Measurements from ENCODE around the gene MAD1L1.

Gene MAD1L1

DNA sequence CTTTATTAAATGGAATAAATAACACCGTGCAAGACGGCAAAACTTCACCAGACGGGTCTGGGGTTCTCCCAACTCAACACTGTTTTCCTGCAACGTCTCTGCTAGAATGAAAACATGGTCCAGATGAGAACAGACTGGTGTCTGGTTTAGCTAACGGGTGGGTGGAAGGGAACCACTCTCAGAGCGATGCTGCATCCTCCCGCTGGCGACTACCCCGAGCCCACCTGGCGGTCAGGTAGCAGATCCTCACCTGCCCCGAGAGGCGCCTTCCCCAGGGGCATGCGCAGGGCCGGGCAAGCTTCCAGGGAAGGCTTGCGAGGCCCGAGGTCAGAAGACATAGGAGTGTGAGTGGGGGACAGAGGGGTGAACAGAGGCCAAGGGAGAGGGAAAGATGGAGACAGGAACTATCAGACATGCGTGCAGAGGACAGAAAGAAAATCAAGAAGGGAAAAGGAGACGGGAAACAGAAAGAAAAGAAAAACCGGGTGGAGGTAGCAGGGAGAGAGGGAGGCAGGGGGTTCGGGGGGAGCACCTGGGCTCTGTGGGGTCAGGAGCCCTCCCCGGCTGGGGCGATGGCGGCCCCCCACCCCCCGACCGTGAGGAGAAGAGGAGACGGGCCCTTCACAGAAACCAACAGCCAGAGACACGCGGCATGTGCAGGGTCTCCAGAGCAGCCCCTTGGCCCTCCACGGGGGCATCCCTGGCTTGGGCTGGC, 222.0 kb downstream of the MAD1L1 start:
- no peak for DNase-seq

- no peak for DNase-seq
Observed at GRCh38 chr7:2010101-2010500, 222.6 kb downstream of the MAD1L1 start.

GRCh38 chr7:2009541-2010001, 223.2 kb downstream of the MAD1L1 start:
- DNase-seq: no peak

DNA sequence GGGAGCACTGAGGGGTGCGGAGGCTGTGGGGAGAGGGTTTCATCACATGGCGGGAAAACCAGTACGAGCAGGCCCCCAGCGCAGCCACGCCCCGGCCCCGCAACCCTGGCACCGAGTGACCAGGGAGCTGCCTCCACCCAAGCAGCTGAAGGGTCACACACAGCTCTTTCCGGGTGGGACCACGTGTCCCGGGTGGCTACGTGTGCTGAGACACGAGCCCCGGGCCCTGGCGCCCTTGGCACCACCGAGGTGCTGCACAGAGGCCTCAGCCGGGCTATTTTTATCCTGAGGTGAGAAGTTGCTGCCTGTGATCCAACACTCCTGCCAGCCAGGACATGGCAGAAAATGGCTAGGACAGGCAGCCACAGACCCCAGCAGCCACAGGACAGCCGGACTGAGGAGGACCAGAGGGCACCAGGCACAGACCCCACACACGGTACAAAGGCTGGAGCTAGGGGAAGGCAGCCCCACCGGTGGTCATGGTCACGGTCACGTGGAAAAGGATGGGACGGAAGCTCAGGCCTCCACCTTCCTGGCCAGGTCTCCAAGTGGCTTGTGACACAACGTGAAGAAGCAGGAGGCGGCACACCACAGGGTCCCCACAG, 223.7 kb downstream of the MAD1L1 start:
- no peak for DNase-seq

- DNase-seq: no peak
Observed at GRCh38 chr7:2008101-2008935, 224.4 kb downstream of the MAD1L1 start.

GRCh38 chr7:2007551-2007950, 225.2 kb downstream of the MAD1L1 start:
- no peak for DNase-seq

GRCh38 chr7:2006921-2007381, 225.8 kb downstream of the MAD1L1 start:
- no peak for DNase-seq

GRCh38 chr7:2006231-2006771, 226.4 kb downstream of the MAD1L1 start:
- no peak for DNase-seq

DNA sequence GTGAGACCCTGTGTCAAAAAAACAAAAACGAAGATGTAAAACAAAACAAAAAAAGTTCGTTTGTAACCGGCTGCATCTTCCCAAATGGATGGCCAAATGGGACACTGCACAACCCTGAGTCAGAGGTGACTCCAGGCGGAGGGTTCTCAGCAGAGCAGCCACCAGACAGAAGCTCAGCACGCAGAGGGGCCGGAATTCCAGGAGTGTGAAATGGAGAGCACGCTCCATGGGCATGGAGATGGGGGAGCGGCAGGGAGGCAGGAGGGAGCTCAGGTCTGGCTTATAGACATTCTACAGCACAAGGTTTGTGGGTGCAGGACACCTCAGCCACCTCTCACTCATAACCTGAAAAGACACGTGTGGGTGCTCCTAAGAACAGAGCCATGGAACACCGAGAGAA, 227.0 kb downstream of the MAD1L1 start:
- no peak for DNase-seq

- DNase-seq: no peak
Observed at GRCh38 chr7:2004841-2005725, 227.7 kb downstream of the MAD1L1 start.

DNA sequence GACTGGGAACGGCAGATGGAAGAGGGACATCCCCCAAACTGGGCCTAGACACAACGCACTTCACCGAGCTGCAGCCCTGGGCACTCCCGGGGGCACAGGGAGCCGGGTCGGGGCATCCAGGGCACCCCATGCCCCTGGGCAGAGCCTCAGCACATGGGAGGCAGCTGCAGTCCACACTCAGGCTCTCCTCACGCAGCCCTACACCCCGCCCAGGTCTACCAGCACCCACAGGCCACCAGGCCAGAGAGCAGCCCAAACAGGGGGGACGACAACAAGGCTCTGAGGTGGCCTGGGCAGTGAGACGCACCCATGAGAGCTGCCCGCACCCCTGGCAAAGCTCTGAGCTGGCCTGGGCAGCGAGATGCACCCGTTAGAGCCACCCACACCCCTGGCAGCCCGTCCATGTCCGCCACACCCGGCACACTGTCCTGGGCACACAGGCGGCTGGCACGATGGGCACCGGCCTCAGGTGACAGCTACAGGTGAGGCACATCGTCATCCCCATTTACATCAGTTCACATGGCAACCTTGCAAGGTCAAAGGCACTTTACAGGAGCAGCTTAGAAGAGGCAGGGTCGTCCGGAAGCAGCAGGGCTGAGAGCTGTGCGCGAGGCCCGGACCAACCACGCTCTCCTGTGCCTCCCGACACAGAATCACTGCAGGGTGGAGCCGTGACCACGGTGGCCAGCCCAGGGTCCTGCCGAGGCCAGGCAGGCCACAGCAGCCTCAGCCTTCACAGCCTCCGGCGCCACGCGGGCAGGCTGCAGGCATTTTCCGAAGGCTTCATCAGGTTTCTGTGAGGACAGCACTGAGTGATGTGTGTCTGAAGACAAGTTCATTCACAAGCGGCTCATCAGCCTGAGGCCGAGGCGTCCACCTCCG, 228.6 kb downstream of the MAD1L1 start:
- no peak for DNase-seq

- no peak for DNase-seq
Observed at GRCh38 chr7:2003451-2003930, 229.3 kb downstream of the MAD1L1 start.

- no peak for DNase-seq
Observed at GRCh38 chr7:2002561-2003450, 229.9 kb downstream of the MAD1L1 start.

DNA sequence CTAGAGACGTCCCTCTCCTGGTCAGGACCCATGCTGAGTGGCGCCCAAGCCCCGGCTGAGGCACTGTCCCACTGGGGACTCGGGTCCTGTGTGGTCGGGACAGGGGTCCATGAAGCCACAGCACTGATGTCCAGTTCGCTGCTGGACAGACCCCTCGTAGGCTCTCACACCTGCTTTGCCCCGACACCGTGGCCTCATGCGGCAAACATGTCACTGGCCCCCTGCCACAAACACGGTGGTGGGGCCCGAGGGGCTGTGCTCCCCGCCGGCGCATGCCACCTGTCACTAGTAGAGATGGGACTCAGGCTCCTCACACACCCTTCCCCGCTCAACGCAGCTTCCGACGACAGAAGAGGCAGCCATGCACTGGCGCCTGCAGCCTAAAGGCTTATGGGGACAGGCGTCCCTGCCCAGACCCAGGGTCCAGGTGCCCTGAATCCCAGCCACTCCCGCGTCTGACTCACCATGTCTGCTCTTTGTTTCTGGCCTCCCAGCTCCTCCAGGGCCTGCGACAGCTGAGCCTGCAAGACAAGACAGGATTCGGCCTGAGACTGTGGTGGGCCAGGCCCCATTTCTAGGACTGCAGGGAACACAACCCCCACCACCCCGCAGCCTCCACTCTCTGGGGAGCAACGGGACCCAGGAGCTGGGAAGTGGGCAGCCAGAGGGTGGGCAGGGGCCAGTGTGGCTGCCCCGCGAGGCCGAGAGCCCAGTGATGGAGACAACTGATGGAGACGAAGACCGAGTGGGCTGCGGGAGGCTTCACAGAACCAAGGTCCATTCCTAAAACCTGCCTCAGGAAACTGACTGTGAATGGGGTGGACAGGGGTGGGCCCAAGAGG, 230.9 kb downstream of the MAD1L1 start:
- no peak for DNase-seq

- no peak for DNase-seq
Observed at GRCh38 chr7:2000746-2001321, 231.9 kb downstream of the MAD1L1 start.

GRCh38 chr7:2000153-2000687, 232.5 kb downstream of the MAD1L1 start:
- no peak for DNase-seq

GRCh38 chr7:1999278-1999984, 233.3 kb downstream of the MAD1L1 start:
- no peak for DNase-seq
